Effector memory CD8-positive, alpha-beta T cell (primary cell): ENCODE data around the gene SUGCT.
"Not testable (repeated sequence)": the region's sequence is repeated elsewhere in the genome, so short reads cannot be mapped to it uniquely, and the experiment has no call there.

Source experiments
- ATAC-seq: fragments of 150-1000 bp; cut with Tn5 transposase; replicated peaks from 2 replicates; pipeline ENCODE4 v1.10.0; 2021; ENCODE audit warnings: mild to moderate bottlenecking, moderate library complexity
- DNase-seq, 3 experiments: peaks; one replicate each; pipeline ENCODE4 v3.0.0; 2021
- H3K27ac Mint-ChIP-seq, 2 donors: one replicate each; pipeline ENCODE4 v1.8.0; 2022; ENCODE audit warnings: mild to moderate bottlenecking in 2 of 2, mixed read lengths in 2 of 2, moderate library complexity in 2 of 2
- H3K27me3 Mint-ChIP-seq, 2 donors: one replicate each; pipeline ENCODE4 v1.8.0; 2022; ENCODE audit warnings: mixed read lengths in 2 of 2
- H3K36me3 Mint-ChIP-seq: one replicate; pipeline ENCODE4 v1.8.0; 2022; ENCODE audit warnings: mild to moderate bottlenecking, moderate library complexity, mixed read lengths; ENCODE audit not compliant: insufficient read depth
- H3K4me1 Mint-ChIP-seq, 2 donors: one replicate each; pipeline ENCODE4 v1.8.0; 2022; ENCODE audit warnings: low read depth in 2 of 2, mixed read lengths in 2 of 2
- H3K4me3 Mint-ChIP-seq, 2 donors: one replicate each; pipeline ENCODE4 v1.8.0; 2022; ENCODE audit warnings: mild to moderate bottlenecking in 2 of 2, mixed read lengths in 2 of 2, moderate library complexity in 2 of 2
- H3K9me3 Mint-ChIP-seq, 2 donors: one replicate each; pipeline ENCODE4 v1.8.0; 2022; ENCODE audit warnings: mixed read lengths in 2 of 2

The SUGCT gene

DNA sequence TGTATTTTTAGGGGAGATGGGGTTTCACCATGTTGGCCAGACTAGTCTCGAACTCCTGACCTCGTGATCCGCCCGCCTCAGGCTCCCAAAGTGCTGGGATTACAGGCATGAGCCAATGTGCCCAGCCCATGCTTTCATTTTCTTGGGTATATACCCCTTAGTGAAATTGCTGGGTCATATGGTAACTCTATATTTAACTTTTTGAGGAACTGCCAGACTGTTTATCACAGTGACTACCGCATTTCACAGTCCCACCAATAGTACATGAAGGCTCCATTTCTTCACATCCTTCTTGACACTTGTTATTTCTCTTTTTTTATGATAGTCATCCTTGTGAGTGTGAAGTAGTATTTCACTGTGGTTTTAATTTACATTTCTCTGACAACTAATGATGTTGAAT lies 134.0 kb downstream of the SUGCT start:
- H3K27ac Mint-ChIP-seq, H3K27me3 Mint-ChIP-seq, H3K4me1 Mint-ChIP-seq, ATAC-seq, DNase-seq, H3K9me3 Mint-ChIP-seq, H3K36me3 Mint-ChIP-seq, H3K4me3 Mint-ChIP-seq: not testable (repeated sequence)

DNA sequence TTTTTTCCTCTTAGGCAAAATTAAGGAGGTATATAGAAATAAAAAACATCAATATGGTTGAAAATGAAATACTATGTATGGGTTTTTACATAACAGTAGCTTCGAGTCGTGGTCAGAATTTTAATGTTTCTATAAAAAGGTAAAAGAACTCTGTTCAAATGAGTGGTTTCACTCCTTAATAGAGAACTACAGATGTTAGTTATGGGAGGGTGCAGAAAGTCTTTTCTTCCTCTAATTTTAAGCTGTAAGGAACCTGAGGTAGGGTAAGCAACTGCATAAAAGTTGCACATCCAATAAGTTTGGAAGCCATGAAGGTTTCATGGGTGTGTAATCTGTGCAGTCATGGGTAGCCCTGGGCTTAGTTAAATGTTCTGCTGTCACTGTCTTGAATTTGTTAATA lies 141.3 kb downstream of the SUGCT start:
- H3K36me3 Mint-ChIP-seq, result no peaks in the 10 kb centered on the region
- peaks cover 0 to 2% of the 10 kb centered on the region in 2 donors for H3K9me3 Mint-ChIP-seq
- no peak overlapping the region for H3K4me3 Mint-ChIP-seq
- H3K4me1 Mint-ChIP-seq, result no peaks in the 10 kb centered on the region
- H3K27ac Mint-ChIP-seq, result no peak overlapping the region
- no peak for ATAC-seq
- H3K27me3 Mint-ChIP-seq, result no peaks in the 10 kb centered on the region
- no peak for DNase-seq

DNA sequence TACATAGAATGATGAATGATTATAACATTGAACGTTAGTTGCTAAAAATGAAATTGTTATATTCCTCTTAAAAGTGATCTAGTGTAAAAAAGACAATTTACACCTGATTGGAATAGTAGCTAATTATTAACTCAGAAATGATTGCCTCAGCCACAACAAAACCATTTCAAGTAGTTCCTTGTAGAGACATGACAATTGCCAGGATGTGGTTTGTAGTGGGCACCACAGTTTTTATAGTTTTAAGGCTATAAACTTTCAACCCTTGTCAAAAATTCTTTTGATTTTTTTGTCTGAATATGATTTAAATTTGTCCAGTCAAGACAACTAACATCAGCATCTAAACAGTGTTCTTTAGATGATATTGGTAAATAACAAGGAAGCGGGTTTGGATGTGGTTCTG lies 145.2 kb downstream of the SUGCT start:
- Mint-ChIP-seq H3K4me3 (no peak overlapping the region), H3K4me1 (no peaks in the 10 kb centered on the region), H3K9me3 (peaks cover 0 to 4% of the 10 kb centered on the region in 2 donors), H3K27me3 (no peaks in the 10 kb centered on the region), H3K27ac (no peak overlapping the region), H3K36me3 (no peaks in the 10 kb centered on the region)
- ATAC-seq (no peak), DNase-seq (no peak)

DNA sequence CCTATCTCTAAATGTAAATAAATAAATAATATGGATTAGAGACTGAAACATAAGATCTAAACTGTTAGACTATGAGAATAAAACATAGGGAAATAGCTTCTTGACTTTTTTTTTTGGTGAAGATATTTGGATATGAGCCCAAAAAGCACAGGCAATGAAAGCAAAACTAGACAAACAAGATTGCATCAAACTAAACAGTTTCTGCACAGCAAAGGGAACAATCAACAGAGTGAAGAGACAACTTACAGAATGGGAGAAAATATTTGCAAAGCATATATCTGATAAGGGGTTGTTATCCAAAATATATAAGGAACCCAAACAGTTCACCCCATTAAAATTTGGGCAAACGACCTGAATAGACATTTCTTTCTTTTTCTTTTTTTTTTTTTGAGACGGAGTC lies 148.1 kb downstream of the SUGCT start:
- H3K36me3 Mint-ChIP-seq, result no peaks in the 10 kb centered on the region
- H3K4me3 Mint-ChIP-seq, result no peak overlapping the region
- peaks cover 0 to 4% of the 10 kb centered on the region in 2 donors for H3K9me3 Mint-ChIP-seq
- no peaks in the 10 kb centered on the region for H3K27me3 Mint-ChIP-seq
- H3K4me1 Mint-ChIP-seq, result no peaks in the 10 kb centered on the region
- DNase-seq (no peak), ATAC-seq (no peak)
- H3K27ac Mint-ChIP-seq, result no peak overlapping the region

DNA sequence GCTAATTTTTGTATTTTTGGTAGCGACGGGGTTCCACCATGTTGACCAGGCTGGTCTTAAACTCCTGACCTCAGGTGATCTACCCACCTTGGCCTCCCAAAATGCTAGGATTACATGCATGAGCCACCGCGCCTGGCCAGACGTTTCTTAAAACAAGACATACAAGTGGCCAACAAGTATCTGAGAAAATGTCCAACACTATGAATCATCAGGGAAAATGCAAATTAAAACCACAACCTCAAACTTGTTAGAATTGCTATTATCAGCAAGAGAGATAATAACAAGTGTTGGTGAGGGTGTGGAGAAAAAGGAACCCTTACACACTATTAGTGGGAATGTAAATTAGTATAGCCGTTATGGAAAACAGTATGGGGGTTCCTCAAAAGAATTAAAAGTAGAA lies 148.6 kb downstream of the SUGCT start:
- Mint-ChIP-seq H3K27me3 (no peaks in the 10 kb centered on the region), H3K36me3 (no peaks in the 10 kb centered on the region), H3K27ac (no peak overlapping the region), H3K9me3 (peaks cover 0 to 4% of the 10 kb centered on the region in 2 donors), H3K4me1 (no peaks in the 10 kb centered on the region), H3K4me3 (no peak overlapping the region)
- ATAC-seq, result no peak
- DNase-seq, result no peak

DNA sequence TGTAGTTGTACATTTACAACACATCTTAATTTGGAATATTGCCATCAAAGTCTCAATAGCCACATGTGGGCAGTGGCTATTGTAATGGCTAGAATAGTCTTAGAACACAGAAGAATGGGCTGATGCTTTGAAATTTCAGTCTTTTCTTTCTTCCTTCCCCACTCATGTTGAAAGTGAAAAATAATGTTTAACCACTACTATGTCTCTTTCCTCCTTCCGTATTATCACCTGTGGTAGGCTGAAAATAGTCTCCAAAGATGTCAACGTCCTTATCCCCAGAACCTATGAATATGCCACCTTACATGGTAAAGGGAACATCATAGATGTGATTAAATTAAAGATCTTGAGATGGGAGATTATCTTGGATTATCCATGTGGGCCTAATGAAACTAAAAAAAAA lies 154.0 kb downstream of the SUGCT start:
- DNase-seq, result no peak
- no peaks in the 10 kb centered on the region for H3K4me1 Mint-ChIP-seq
- H3K27ac Mint-ChIP-seq, result no peak overlapping the region
- no peaks in the 10 kb centered on the region for H3K36me3 Mint-ChIP-seq
- ATAC-seq, result no peak
- H3K27me3 Mint-ChIP-seq, result no peaks in the 10 kb centered on the region
- H3K9me3 Mint-ChIP-seq, result peaks cover 0 to 1% of the 10 kb centered on the region in 2 donors
- H3K4me3 Mint-ChIP-seq, result no peak overlapping the region

DNA sequence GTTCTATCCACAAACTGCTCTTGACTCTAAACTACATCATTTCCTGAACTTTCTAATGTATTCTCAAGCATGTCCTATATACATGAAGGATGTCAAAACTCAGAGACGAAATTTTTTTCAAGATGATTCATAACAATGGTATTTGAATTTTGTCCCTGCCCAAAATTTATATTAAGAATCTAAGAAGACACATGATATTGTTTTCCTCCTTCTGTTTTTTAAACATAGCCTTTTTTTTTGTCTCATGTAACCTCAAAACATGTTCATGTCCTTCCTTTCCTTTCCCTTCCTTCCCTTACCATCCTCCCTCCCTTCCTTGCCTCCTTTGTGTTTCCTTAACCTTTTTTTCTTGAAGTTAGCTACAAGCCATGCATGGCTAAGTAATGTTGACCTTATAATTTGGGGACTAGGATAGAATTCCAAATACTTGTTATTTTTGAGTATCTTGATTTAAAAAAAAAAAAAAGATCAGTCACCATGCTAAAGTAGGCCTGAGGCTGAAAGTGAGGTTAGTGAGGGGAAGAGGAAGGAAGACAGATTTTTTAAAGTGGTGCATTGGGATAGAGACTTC lies 163.0 kb downstream of the SUGCT start:
- Mint-ChIP-seq H3K27ac (no peak overlapping the region), H3K9me3 (no peaks in the 10 kb centered on the region), H3K36me3 (no peaks in the 10 kb centered on the region), H3K27me3 (no peaks in the 10 kb centered on the region), H3K4me1 (no peaks in the 10 kb centered on the region), H3K4me3 (no peak overlapping the region)
- ATAC-seq, result no peak
- DNase-seq, result no peak

DNA sequence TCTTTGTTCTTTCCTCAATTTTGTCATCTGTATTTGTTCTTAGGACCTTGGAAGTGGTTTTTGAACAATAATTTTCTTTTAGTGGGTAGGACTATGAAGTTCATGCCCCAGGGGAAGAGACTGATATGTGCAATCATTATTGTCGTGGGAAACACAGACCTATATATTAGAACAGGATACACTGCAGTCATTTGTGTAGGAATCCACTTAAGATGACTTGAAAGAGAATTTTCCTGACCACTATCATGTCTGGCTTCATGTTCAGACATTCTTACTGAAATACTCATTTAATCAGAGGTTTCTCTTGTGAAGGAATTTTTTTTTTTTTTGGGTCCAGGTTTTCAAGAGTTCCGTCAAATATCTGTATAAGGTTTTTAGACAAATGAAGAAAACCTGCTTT lies 163.6 kb downstream of the SUGCT start:
- no peak overlapping the region for H3K27ac Mint-ChIP-seq
- no peaks in the 10 kb centered on the region for H3K4me1 Mint-ChIP-seq
- H3K36me3 Mint-ChIP-seq, result no peaks in the 10 kb centered on the region
- no peaks in the 10 kb centered on the region for H3K27me3 Mint-ChIP-seq
- no peak for ATAC-seq
- H3K4me3 Mint-ChIP-seq, result no peak overlapping the region
- H3K9me3 Mint-ChIP-seq, result no peaks in the 10 kb centered on the region
- no peak for DNase-seq

DNA sequence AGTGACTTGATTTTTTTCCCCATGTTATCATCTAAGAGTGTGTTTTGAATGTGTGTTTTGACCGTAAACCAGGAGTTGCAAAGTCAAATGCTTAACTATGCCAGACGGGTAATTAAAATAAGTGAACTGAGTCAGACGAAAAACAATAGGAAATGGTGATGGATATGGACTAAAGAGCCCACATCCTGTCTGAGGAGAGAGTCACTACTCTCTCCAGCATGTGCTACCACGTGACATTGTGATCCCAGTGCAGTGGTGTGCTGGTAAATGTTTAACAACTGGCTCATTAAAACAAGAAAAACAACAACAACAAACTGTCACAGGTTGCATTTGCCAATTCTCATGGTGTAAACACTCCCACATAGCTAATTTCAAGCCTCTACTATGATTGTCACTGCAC lies 164.3 kb downstream of the SUGCT start:
- H3K36me3 Mint-ChIP-seq, result no peaks in the 10 kb centered on the region
- H3K27ac Mint-ChIP-seq, result no peak overlapping the region
- no peaks in the 10 kb centered on the region for H3K4me1 Mint-ChIP-seq
- H3K27me3 Mint-ChIP-seq, result no peaks in the 10 kb centered on the region
- no peaks in the 10 kb centered on the region for H3K9me3 Mint-ChIP-seq
- ATAC-seq (no peak), DNase-seq (no peak)
- H3K4me3 Mint-ChIP-seq, result no peak overlapping the region

DNA sequence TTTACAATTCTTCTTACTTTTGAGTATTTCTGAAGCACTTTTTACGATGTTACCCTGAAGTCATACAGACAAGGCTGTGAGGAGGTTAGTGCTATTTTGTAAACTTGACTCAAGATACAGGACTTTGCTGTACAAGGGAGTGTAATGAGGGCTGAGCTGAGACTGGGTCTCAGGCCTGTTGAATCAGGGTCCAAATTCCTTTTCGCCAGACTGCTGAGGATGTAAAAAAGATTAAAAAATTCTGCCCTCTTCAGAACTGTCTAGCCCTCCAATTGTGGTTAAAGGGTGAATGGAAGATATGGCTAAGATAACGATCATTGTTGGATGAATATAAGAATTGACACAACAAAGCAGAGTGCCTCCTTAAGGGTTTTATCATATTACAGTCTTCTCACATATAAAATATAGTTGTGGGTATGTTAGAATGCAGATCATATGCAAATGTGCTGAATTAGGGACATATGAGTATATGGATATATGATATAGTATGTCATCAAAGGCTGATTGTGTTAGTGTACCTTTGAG lies 165.4 kb downstream of the SUGCT start:
- Mint-ChIP-seq H3K27ac (no peak overlapping the region), H3K9me3 (no peaks in the 10 kb centered on the region), H3K4me3 (no peak overlapping the region), H3K4me1 (no peaks in the 10 kb centered on the region), H3K27me3 (no peaks in the 10 kb centered on the region), H3K36me3 (no peaks in the 10 kb centered on the region)
- ATAC-seq (no peak), DNase-seq (no peak)

DNA sequence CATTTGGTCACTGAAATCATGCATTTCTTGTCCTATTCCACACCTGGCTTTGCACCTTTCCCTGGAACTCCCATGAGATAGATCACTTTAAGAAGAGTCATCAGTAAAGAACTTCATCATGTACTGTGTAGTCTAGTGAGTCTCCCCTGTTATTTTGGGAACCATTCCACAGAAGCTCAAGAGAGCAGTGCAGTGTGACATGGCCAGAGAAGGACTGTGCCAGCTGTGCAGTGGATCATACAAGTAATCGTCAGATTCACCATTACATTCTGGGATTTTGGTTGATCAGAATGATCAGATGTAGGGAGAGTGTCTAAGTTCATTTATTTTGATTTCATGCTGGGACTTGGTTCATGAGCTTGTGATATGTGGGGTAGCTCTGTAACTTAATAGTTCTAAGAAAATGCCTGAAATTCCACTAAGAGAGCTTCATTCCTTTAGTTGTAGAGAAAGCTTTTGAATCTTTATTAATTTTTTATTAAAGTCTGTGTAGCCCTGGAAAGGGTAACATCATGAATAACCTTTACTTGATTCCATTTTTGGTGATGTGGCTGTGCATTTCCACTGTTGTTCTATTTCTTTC lies 166.8 kb downstream of the SUGCT start:
- H3K4me1 Mint-ChIP-seq, result no peaks in the 10 kb centered on the region
- H3K27me3 Mint-ChIP-seq, result no peaks in the 10 kb centered on the region
- H3K4me3 Mint-ChIP-seq, result no peak overlapping the region
- H3K9me3 Mint-ChIP-seq, result no peaks in the 10 kb centered on the region
- H3K27ac Mint-ChIP-seq, result no peak overlapping the region
- no peak for DNase-seq
- no peaks in the 10 kb centered on the region for H3K36me3 Mint-ChIP-seq
- ATAC-seq, result no peak

DNA sequence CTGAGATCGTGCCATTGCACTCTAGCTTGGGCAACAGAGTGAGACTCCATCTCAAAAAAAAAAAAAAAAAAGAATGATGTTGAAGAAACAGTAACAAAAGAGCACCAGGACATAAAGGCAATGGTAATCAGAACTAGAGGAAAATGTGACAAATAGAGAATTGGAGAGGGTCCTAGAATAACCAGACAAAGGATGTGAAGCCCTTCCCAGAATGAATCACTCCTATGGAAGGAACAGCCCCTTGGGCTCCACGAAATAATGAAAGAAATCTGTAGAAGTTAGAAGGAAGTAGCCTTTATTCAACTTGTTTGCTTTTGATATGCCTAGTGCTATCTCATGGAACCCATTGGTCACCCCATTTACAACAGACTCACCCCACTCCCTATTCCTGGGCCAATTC lies 169.2 kb downstream of the SUGCT start:
- DNase-seq (no peak), ATAC-seq (no peak)
- Mint-ChIP-seq H3K27ac (no peak overlapping the region), H3K36me3 (no peaks in the 10 kb centered on the region), H3K4me1 (no peaks in the 10 kb centered on the region), H3K9me3 (no peaks in the 10 kb centered on the region), H3K4me3 (no peak overlapping the region), H3K27me3 (no peaks in the 10 kb centered on the region)

DNA sequence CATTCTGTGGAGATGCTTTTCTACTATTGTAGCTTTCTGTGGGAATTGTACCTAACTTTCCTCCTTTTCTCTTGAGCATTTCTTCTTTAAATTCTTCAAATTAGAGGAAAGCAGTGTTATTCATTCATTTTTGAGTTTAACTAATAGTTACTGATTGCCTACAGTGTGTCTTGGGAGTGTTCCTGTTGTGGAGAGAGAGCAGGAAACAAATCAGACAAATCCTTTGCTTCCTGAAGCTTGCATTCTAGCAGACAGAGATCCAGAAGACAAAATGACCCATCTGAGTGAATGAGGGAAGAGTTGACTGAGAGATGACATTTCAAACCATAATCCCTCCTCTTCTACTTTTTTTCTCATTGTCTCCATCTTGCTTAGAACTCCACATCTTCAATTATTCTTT lies 170.4 kb downstream of the SUGCT start:
- Mint-ChIP-seq H3K4me1 (no peaks in the 10 kb centered on the region), H3K27me3 (no peaks in the 10 kb centered on the region), H3K9me3 (no peaks in the 10 kb centered on the region), H3K36me3 (no peaks in the 10 kb centered on the region), H3K27ac (no peak overlapping the region), H3K4me3 (no peak overlapping the region)
- ATAC-seq (no peak), DNase-seq (no peak)

DNA sequence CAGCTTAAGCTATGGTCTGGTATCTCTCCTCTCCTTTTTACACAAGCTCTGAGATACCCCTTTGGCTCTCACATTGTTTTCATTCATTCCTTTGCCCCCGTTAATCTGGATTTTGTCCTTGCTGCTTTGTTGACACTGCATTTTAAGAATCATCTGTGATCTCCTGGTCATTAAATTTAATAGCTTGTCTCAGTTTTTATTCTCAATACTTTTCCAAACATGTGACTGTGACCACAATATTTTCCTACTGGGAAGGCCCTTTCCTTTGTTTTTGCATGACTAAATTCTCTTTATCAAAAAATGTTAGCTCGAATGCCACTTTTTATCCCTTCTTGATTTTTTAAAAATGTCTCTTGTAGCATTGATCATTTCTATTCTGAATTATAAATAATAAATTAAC lies 171.2 kb downstream of the SUGCT start:
- peaks cover 0 to 2% of the 10 kb centered on the region in 2 donors for H3K27me3 Mint-ChIP-seq
- no peak for ATAC-seq
- no peak overlapping the region for H3K27ac Mint-ChIP-seq
- no peaks in the 10 kb centered on the region for H3K4me1 Mint-ChIP-seq
- no peaks in the 10 kb centered on the region for H3K36me3 Mint-ChIP-seq
- no peaks in the 10 kb centered on the region for H3K9me3 Mint-ChIP-seq
- no peak overlapping the region for H3K4me3 Mint-ChIP-seq
- no peak for DNase-seq
